Skin of body (tissue), 2 donors: Measurements from ENCODE around the gene C4orf36. TPM values are rescaled to one million over a fixed set of nuclear protein-coding genes. Genes with fewer than 3 reads are reported as not detected.

Experiments
- DNase-seq: peaks from one replicate; lab custom pipeline; 2025; lab: John Stamatoyannopoulos, UW
- total RNA-seq: library from RNA; depleted of rRNA; stranded (reverse); fragments of >200 nt; gene quantifications from one replicate; pipeline ENCODE4 v1.2.3, GENCODE V29; 2014

Gene C4orf36
- total RNA-seq, 1 donor from 2014 or later: 1.9 TPM

- no peak for DNase-seq
Measured at GRCh38 chr4:86857341-86858052, 34.7 kb downstream of the C4orf36 start.

- no peak for DNase-seq
Measured at GRCh38 chr4:86856896-86857295, 35.3 kb downstream of the C4orf36 start.

- DNase-seq: no peak
Measured at GRCh38 chr4:86855572-86855971, 36.6 kb downstream of the C4orf36 start.

- DNase-seq: no peak
Measured at GRCh38 chr4:86853209-86853608, 39.0 kb downstream of the C4orf36 start.

GRCh38 chr4:86848732-86849619, 43.2 kb downstream of the C4orf36 start, which contains the start of gene SLC10A6:
SLC10A6 (minus strand) TSS chr4:86849384; CDS start chr4:86849115, 269 bp downstream.
- DNase-seq: no peak

GRCh38 chr4:86848136-86848535, 44.1 kb downstream of the C4orf36 start:
- DNase-seq: no peak

- no peak for DNase-seq
Measured at GRCh38 chr4:86847571-86847970, 44.7 kb downstream of the C4orf36 start.

GRCh38 chr4:86846921-86847320, 45.3 kb downstream of the C4orf36 start:
- DNase-seq: no peak

- no peak for DNase-seq
Measured at GRCh38 chr4:86845593-86845992, 46.6 kb downstream of the C4orf36 start.

- DNase-seq: no peak
Measured at GRCh38 chr4:86841309-86841708, 50.9 kb downstream of the C4orf36 start.

GRCh38 chr4:86840858-86841257, 51.4 kb downstream of the C4orf36 start:
- no peak for DNase-seq

GRCh38 chr4:86837691-86838503, 54.3 kb downstream of the C4orf36 start:
- no peak for DNase-seq

- no peak for DNase-seq
Measured at GRCh38 chr4:86835677-86836076, 56.5 kb downstream of the C4orf36 start.

- no peak for DNase-seq
Measured at GRCh38 chr4:86834901-86835300, 57.3 kb downstream of the C4orf36 start.

- DNase-seq: no peak
Measured at GRCh38 chr4:86833615-86834014, 58.6 kb downstream of the C4orf36 start.

GRCh38 chr4:86831262-86832130, 60.7 kb downstream of the C4orf36 start:
- DNase-seq: no peak
